Nephron (organoid): Measurements from ENCODE around the gene PRDM16.

ENCODE experiments used
- H3K27ac Mint-ChIP-seq, 3 experiments: 2 replicates each; pipeline ENCODE4 v1.8.0; 2020; ENCODE audit warnings: mixed read lengths in 3 of 3, mild to moderate bottlenecking in 2 of 3, moderate library complexity in 1 of 3
- H3K27me3 Mint-ChIP-seq: 2 replicates; pipeline ENCODE4 v1.8.0; 2021; ENCODE audit warnings: low read depth, mild to moderate bottlenecking, moderate library complexity, mixed read lengths
- H3K36me3 Mint-ChIP-seq: 2 replicates; pipeline ENCODE4 v1.8.0; 2020; ENCODE audit warnings: low read depth, mixed read lengths
- H3K4me1 Mint-ChIP-seq: 2 replicates; pipeline ENCODE4 v1.8.0; 2020; ENCODE audit warnings: mixed read lengths
- H3K4me3 Mint-ChIP-seq, 3 experiments: 2 replicates each; pipeline ENCODE4 v1.8.0; 2020; ENCODE audit warnings: mild to moderate bottlenecking in 3 of 3, mixed read lengths in 3 of 3, moderate library complexity in 2 of 3
- H3K9me3 Mint-ChIP-seq: 2 replicates; pipeline ENCODE4 v1.8.0; 2020; ENCODE audit warnings: mixed read lengths
- CTCF ChIP-seq, 3 experiments: fragments of 200-600 bp; sonication (generic); IDR thresholded peaks; one replicate each; pipeline ENCODE4 v1.5.0; 2021; ENCODE audit warnings: antibody characterized with exemption in 3 of 3; ENCODE audit not compliant: unreplicated experiment in 3 of 3

The PRDM16 gene

GRCh38 chr1:3038571-3039181 lies 30.3 kb upstream of the PRDM16 start:
- H3K27ac Mint-ChIP-seq = no peak overlapping the region
- H3K4me3 Mint-ChIP-seq = no peak overlapping the region
- H3K4me1 Mint-ChIP-seq = peaks cover 7% of the 10 kb centered on the region
- TF ChIP-seq CTCF (IDR thresholded peaks at IDR 0.05; ENCODE audit: unreplicated experiment in 3 of 3) = no peak
- H3K27me3 Mint-ChIP-seq = peaks cover 30% of the 10 kb centered on the region
- no peaks in the 10 kb centered on the region for H3K9me3 Mint-ChIP-seq
- no peaks in the 10 kb centered on the region for H3K36me3 Mint-ChIP-seq

GRCh38 chr1:3040004-3040403 lies 29.0 kb upstream of the PRDM16 start:
- H3K27me3 Mint-ChIP-seq = peaks cover 36% of the 10 kb centered on the region
- H3K4me1 Mint-ChIP-seq = peaks cover 7% of the 10 kb centered on the region
- no peak overlapping the region for H3K4me3 Mint-ChIP-seq
- H3K36me3 Mint-ChIP-seq = no peaks in the 10 kb centered on the region
- no peak for TF ChIP-seq CTCF (IDR thresholded peaks at IDR 0.05; ENCODE audit: unreplicated experiment in 3 of 3)
- H3K27ac Mint-ChIP-seq = no peak overlapping the region
- no peaks in the 10 kb centered on the region for H3K9me3 Mint-ChIP-seq

- no peaks in the 10 kb centered on the region for H3K4me1 Mint-ChIP-seq
- H3K36me3 Mint-ChIP-seq = no peaks in the 10 kb centered on the region
- H3K9me3 Mint-ChIP-seq = peaks cover 12% of the 10 kb centered on the region
- no peak for TF ChIP-seq CTCF (IDR thresholded peaks at IDR 0.05; ENCODE audit: unreplicated experiment in 3 of 3)
- no peak overlapping the region for H3K4me3 Mint-ChIP-seq
- peaks cover 35% of the 10 kb centered on the region for H3K27me3 Mint-ChIP-seq
- no peak overlapping the region for H3K27ac Mint-ChIP-seq
These were observed 26.5 kb upstream of the PRDM16 start for GRCh38 chr1:3042481-3042880.

GRCh38 chr1:3049164-3049563 lies 19.8 kb upstream of the PRDM16 start:
- Mint-ChIP-seq H3K36me3 (no peaks in the 10 kb centered on the region), H3K4me3 (no peak overlapping the region), H3K27me3 (peaks cover 57% of the 10 kb centered on the region), H3K9me3 (peaks cover 15% of the 10 kb centered on the region), H3K4me1 (no peaks in the 10 kb centered on the region), H3K27ac (no peak overlapping the region)
- TF ChIP-seq CTCF (IDR thresholded peaks at IDR 0.05; ENCODE audit: unreplicated experiment in 3 of 3) = no peak

- Mint-ChIP-seq H3K27me3 (peaks cover 57% of the 10 kb centered on the region), H3K27ac (no peak overlapping the region), H3K36me3 (no peaks in the 10 kb centered on the region), H3K9me3 (peaks cover 15% of the 10 kb centered on the region), H3K4me3 (no peak overlapping the region), H3K4me1 (no peaks in the 10 kb centered on the region)
- TF ChIP-seq CTCF (IDR thresholded peaks at IDR 0.05; ENCODE audit: unreplicated experiment in 3 of 3) = no peak
These were observed 19.1 kb upstream of the PRDM16 start for GRCh38 chr1:3049905-3050304.

- TF ChIP-seq CTCF (IDR thresholded peaks at IDR 0.05; ENCODE audit: unreplicated experiment in 3 of 3) = no peak
- Mint-ChIP-seq H3K4me1 (no peaks in the 10 kb centered on the region), H3K36me3 (no peaks in the 10 kb centered on the region), H3K9me3 (peaks cover 14% of the 10 kb centered on the region), H3K27me3 (peaks cover 62% of the 10 kb centered on the region), H3K27ac (no peak overlapping the region), H3K4me3 (no peak overlapping the region)
These were observed 18.4 kb upstream of the PRDM16 start for GRCh38 chr1:3050603-3051002.
